Ovary (tissue), 3 donors: Measurements from ENCODE around the gene COL26A1.

Experiments used
- CTCF ChIP-seq, 3 donors: fragments of 450-650 bp in 2 of 3; fragments of 200-600 bp in 1 of 3; IDR thresholded peaks; one replicate each; pipeline versions ENCODE4 v1.5.1 to v1.8.0; 2016 to 2022; ENCODE audit warnings: antibody characterized with exemption in 3 of 3, mild to moderate bottlenecking in 1 of 3
- EP300 ChIP-seq: sonication (generic); formaldehyde crosslinking; IDR thresholded peaks from one replicate; pipeline ENCODE4 v1.6.1; 2017; ENCODE audit warnings: antibody characterized with exemption
- POLR2A ChIP-seq: fragments of 450-650 bp; IDR thresholded peaks from one replicate; pipeline ENCODE4 v1.6.1; 2017; ENCODE audit warnings: antibody characterized with exemption, mild to moderate bottlenecking, moderate library complexity
- donor health status: DM: no; HTN: no; CAD: no.

GRCh38 chr7:101588131-101588935 is 225.7 kb downstream of the COL26A1 start:
- TF ChIP-seq CTCF (IDR thresholded peaks at IDR 0.05), result no peak
- TF ChIP-seq POLR2A, result no peak
- no peak for TF ChIP-seq EP300
